Fibroblast of the aortic adventitia (primary cell): Measurements from ENCODE around the gene COG8. TPM values are rescaled to one million over a fixed set of nuclear protein-coding genes. Genes with fewer than 3 reads are reported as not detected.

Experiments used
- DNase-seq: peaks from one replicate; pipeline ENCODE4 v3.0.0-alpha.2; 2010; ENCODE audit warnings: low read depth
- H3K4me3 ChIP-seq: 2 replicates; pipeline ENCODE4 v1.5.1; 2011; ENCODE audit warnings: low read depth, mild to moderate bottlenecking, control low read depth, low read length, moderate library complexity
- total RNA-seq: library from RNA; depleted of rRNA; stranded (reverse); fragments of >200 nt; gene quantifications from 2 replicates; pipeline ENCODE4 v1.2.3, GENCODE V29; 2012; ENCODE audit warnings: low replicate concordance
- TF ChIP-seq, protein P1 (sequence below): IDR thresholded peaks from 2 replicates; pipeline ENCODE4 v1.5.1; 2011; ENCODE audit warnings: mild to moderate bottlenecking, low read length, control low read depth, inconsistent platforms; ENCODE audit not compliant: insufficient read depth

Gene COG8
- total RNA-seq, 1 donor: 51.5 TPM

- H3K4me3 ChIP-seq: no peak overlapping the region
- no peak for DNase-seq
- TF ChIP-seq, protein P1, sequence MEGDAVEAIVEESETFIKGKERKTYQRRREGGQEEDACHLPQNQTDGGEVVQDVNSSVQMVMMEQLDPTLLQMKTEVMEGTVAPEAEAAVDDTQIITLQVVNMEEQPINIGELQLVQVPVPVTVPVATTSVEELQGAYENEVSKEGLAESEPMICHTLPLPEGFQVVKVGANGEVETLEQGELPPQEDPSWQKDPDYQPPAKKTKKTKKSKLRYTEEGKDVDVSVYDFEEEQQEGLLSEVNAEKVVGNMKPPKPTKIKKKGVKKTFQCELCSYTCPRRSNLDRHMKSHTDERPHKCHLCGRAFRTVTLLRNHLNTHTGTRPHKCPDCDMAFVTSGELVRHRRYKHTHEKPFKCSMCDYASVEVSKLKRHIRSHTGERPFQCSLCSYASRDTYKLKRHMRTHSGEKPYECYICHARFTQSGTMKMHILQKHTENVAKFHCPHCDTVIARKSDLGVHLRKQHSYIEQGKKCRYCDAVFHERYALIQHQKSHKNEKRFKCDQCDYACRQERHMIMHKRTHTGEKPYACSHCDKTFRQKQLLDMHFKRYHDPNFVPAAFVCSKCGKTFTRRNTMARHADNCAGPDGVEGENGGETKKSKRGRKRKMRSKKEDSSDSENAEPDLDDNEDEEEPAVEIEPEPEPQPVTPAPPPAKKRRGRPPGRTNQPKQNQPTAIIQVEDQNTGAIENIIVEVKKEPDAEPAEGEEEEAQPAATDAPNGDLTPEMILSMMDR: no peak
These were observed 7.3 kb upstream of the COG8 start for GRCh38 chr16:69346683-69347082.

DNA sequence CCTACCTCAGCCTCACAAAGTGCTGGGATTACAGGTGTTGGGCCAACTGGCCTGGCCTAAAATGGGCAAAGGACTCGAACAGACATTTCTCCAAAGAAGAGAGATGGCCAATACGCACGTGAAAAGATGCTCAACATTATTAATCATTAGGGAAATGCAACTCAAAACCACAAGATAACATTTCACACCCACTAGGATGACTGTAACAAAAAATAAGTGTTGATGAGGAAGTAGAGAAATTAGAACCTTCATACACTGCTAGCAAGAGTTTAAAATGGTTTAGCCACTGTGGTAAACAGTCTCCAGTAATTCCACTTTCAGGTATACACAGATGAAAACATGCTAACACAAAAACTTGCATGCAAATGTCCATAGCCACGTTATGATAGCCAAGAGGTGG, 6.6 kb upstream of the COG8 start:
- TF ChIP-seq, protein P1: no peak
- no peak overlapping the region for H3K4me3 ChIP-seq
- no peak for DNase-seq

GRCh38 chr16:69344171-69344570, 4.8 kb upstream of the COG8 start:
- DNase-seq: no peak
- TF ChIP-seq, protein P1: no peak
- H3K4me3 ChIP-seq: no peak overlapping the region

DNA sequence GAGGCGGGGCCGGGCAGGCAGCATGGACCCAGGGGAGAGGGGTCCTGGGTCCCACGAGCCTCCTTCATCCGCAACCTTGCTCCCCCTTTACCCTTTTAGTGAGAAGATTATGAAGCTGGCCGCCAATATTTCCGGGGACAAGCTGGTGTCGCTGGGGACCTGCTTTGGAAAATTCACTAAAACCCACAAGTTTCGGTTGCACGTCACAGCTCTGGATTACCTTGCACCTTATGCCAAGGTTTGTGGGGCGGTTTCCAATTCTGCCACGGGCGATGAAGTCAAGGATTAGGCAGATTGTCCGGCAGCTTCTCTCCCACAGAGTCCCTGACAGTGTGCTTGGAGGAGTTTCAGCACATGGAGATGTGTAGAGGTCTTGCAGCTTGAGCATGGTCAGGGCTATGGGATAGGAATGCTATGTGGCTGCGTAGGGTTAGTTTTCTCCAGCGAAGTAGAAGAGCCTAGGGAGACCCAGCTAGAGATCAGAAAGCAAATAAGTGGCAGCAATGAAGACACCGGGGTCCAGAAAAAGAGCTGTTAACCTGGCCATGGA, 806 bp upstream of the COG8 start:
- DNase-seq: no peak
- TF ChIP-seq, protein P1: no peak
- peak overlapping the region; percentile 92 for H3K4me3 ChIP-seq

- TF ChIP-seq, protein P1: no peak
- DNase-seq: no peak
- peak overlapping the region; percentile 92 for H3K4me3 ChIP-seq
These were observed 641 bp downstream of the COG8 start for GRCh38 chr16:69338557-69339288.

GRCh38 chr16:69334696-69335095, 4.7 kb downstream of the COG8 start:
- H3K4me3 ChIP-seq: no peak overlapping the region
- no peak for DNase-seq
- TF ChIP-seq, protein P1: no peak
